Astrocyte of the spinal cord (primary cell): ENCODE measurements around the gene AIP.
"Not testable (repeated sequence)": the region's sequence is repeated elsewhere in the genome, so short reads cannot be mapped to it uniquely, and the experiment has no call there.

Experiments
- DNase-seq: peaks from one replicate; pipeline ENCODE4 v3.0.0; 2011; ENCODE audit warnings: low read depth, low spot score
- H3K4me3 ChIP-seq: 2 replicates; pipeline ENCODE4 v1.5.1; 2011; ENCODE audit warnings: low read depth, mild to moderate bottlenecking, low read length, moderate library complexity
- CTCF ChIP-seq: IDR thresholded peaks from 2 replicates; pipeline ENCODE4 v1.5.1; 2012; ENCODE audit warnings: low read depth, mild to moderate bottlenecking, low read length, inconsistent platforms
- in situ Hi-C: cut with HindIII; loops from 2 replicates; pipeline ENCODE4 v1.10.0; 2017; ENCODE audit warnings: low sequenced_read_pairs

The AIP gene

GRCh38 chr11:67508486-67509121 lies 25.8 kb downstream of the AIP start:
- in situ Hi-C loops, result no loop called here
- H3K4me3 ChIP-seq, result peak overlapping the region; percentile 46

GRCh38 chr11:67510023-67510345 lies 27.2 kb downstream of the AIP start:
- no peak for DNase-seq
- in situ Hi-C loops, result no loop called here
- H3K4me3 ChIP-seq, result no peak overlapping the region
- no peak for TF ChIP-seq CTCF

More at GRCh38 chr11:67508486-67509121, 25.8 kb downstream of the AIP start:
- DNase-seq, result peak; percentile 97
- TF ChIP-seq CTCF, result no peak

- H3K4me3 ChIP-seq, in situ Hi-C loops: not testable (repeated sequence)
Observed at GRCh38 chr11:67511558-67511957, 28.7 kb downstream of the AIP start.

GRCh38 chr11:67514116-67514515 lies 31.3 kb downstream of the AIP start:
- no peak for TF ChIP-seq CTCF
- in situ Hi-C loops, result no loop called here
- H3K4me3 ChIP-seq, result no peak overlapping the region
- DNase-seq, result no peak

More at GRCh38 chr11:67511558-67511957, 28.7 kb downstream of the AIP start:
- not testable (repeated sequence) for DNase-seq

- no peak overlapping the region for H3K4me3 ChIP-seq
- no peak for TF ChIP-seq CTCF
- in situ Hi-C loops, result no loop called here
- DNase-seq, result no peak
Observed at GRCh38 chr11:67516806-67517205, 34.0 kb downstream of the AIP start.

- in situ Hi-C loops, result no loop called here
- no peak for DNase-seq
- no peak overlapping the region for H3K4me3 ChIP-seq
- TF ChIP-seq CTCF, result no peak
Observed at GRCh38 chr11:67517784-67518552, 35.1 kb downstream of the AIP start.

GRCh38 chr11:67519726-67520125 lies 36.9 kb downstream of the AIP start:
- in situ Hi-C loops, result no loop called here
- no peak for DNase-seq
- no peak for TF ChIP-seq CTCF
- H3K4me3 ChIP-seq, result no peak overlapping the region
